ENCODE measurements around the gene JUNB. TPM values are rescaled to one million over a fixed set of nuclear protein-coding genes. Genes with fewer than 3 reads are reported as not detected.
A peak's percentile ranks its signal among the peaks of the same experiment; 100 is the strongest.

Gene JUNB
- total and polyA plus RNA-seq, 2 of the 8 experiments (the other 6 are each of a cell fraction or from before 2014, with no cell fraction given) = 7.4 to 10.0 TPM

DNA sequence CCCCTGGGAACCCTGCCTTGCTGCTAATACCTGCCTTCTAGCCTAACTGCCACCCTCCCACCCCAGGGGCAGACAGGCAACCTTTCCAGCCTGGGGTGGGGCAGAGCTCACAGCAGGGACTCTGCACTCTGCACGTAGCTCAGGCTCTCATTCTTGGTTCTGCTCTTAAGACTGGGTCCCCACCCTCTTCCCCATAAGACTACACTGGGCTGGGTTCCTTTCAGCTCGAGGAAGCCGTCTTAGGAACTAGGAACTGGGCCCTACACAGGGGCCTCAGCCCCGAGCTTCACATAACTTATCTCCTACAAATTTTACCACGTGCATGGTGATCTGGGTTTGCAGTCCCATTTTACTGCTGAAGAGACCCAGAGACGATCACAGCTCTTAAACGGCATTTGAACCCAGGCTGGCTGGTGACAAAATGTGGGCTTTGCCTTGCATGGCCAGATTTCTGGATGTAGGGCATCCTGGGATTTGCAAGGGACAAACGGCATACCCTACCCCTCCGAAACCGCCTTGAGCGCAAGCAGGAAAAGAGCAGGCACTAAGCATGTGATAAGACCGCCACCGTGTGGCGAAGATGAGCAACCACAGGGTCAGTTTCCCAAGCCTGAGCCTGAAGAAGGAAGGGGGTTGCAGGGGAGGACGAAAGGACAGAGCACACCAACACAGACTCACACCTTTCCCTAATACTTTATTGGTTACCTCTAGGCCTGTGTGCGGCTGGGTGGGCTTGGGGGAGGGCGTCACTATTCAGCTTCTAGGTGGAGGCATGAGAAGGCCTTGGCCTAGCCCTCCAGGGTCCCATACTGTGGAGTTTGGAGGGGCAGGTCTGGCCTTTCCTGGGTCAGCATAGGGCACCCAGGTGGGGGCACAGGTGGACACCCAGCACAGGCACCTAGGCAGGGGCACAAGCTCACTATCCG, 5.1 kb downstream of the JUNB start (continued):
- TF ChIP-seq NANOG (IDR thresholded peaks at IDR 0.05; ENCODE audit: insufficient read depth, low read depth, low read length, poor library complexity, severe bottlenecking) (no peak), EGR1 (IDR thresholded peaks at IDR 0.05; ENCODE audit: borderline replicate concordance, low read depth, low read length) (no peak), TCF12 (IDR thresholded peaks at IDR 0.05; ENCODE audit: low read depth, low read length) (no peak), USF2 (IDR thresholded peaks at IDR 0.05; ENCODE audit: low read length) (peak; percentile 34; the same call in 1 of the 2 replicates), TBP (IDR thresholded peaks at IDR 0.05; ENCODE audit: low read depth, low read length) (peak; percentile 32; the same call in 1 of the 2 replicates), CBX8 (IDR thresholded peaks at IDR 0.05; ENCODE audit: borderline replicate concordance, low read depth, low read length) (no peak), RXRA (IDR thresholded peaks at IDR 0.05; ENCODE audit: insufficient read depth, low read depth, low read length) (no peak), ATF3 (IDR thresholded peaks at IDR 0.05; ENCODE audit: insufficient read depth, low read depth, low read length) (no peak), E2F6 (IDR thresholded peaks at IDR 0.05) (no peak), JUND (IDR thresholded peaks at IDR 0.05; ENCODE audit: low read length) (peak; percentile 65; the same call in 1 of the 2 replicates), TEAD4 (IDR thresholded peaks at IDR 0.05; ENCODE audit: low read depth, low read length) (0 out of 2 replicates have a peak, but pooled peaks have one; percentile 32), CBX5 (IDR thresholded peaks at IDR 0.05; ENCODE audit: low read depth, low read length) (no peak), HDAC6 (IDR thresholded peaks at IDR 0.05; ENCODE audit: low read depth, low read length) (no peak), SAP30 (IDR thresholded peaks at IDR 0.05; ENCODE audit: insufficient read depth, insufficient replicate concordance, low read length) (no peak)
